HL-60/S4 treated with retinoic acid at 250 ng/mL for 4 days and 3 days (cell line): ENCODE results near the gene SHISA9.
"Not testable (repeated sequence)": the region's sequence is repeated elsewhere in the genome, so short reads cannot be mapped to it uniquely, and the experiment has no call there.

Experiments
- in situ Hi-C: fragments of 300-500 bp; cut with MboI; formaldehyde crosslinking; loops from 2 replicates; pipeline ENCODE4 v1.7.0; 2022; ENCODE audit warnings: low sequenced_read_pairs

Gene SHISA9

GRCh38 chr16:12899529-12900143, 1.8 kb upstream of the SHISA9 start:
- in situ Hi-C loops = no loop called here

GRCh38 chr16:12900156-12900555, 1.2 kb upstream of the SHISA9 start:
- in situ Hi-C loops = no loop called here

GRCh38 chr16:12900599-12901203, 697 bp upstream of the SHISA9 start:
- in situ Hi-C loops = no loop called here

- in situ Hi-C loops = no loop called here
These were observed 198 bp upstream of the SHISA9 start for GRCh38 chr16:12901204-12901596.

GRCh38 chr16:12902511-12903372, 1.3 kb downstream of the SHISA9 start:
- in situ Hi-C loops = no loop called here

GRCh38 chr16:12903407-12904328, 2.3 kb downstream of the SHISA9 start:
- in situ Hi-C loops = no loop called here

GRCh38 chr16:12904329-12904671, 2.9 kb downstream of the SHISA9 start:
- in situ Hi-C loops = no loop called here

- in situ Hi-C loops = no loop called here
These were observed 4.9 kb downstream of the SHISA9 start for GRCh38 chr16:12906271-12906670.

GRCh38 chr16:12906765-12907516, 5.5 kb downstream of the SHISA9 start:
- in situ Hi-C loops = no loop called here

- in situ Hi-C loops = no loop called here
These were observed 6.4 kb downstream of the SHISA9 start for GRCh38 chr16:12907670-12908233.

- in situ Hi-C loops = no loop called here
These were observed 15.8 kb downstream of the SHISA9 start for GRCh38 chr16:12917246-12917645.

GRCh38 chr16:12917653-12918052, 16.3 kb downstream of the SHISA9 start:
- in situ Hi-C loops = no loop called here

GRCh38 chr16:12920739-12921138, 19.3 kb downstream of the SHISA9 start:
- in situ Hi-C loops = no loop called here

GRCh38 chr16:12923640-12924039, 22.2 kb downstream of the SHISA9 start:
- in situ Hi-C loops = not testable (repeated sequence)

- in situ Hi-C loops = no loop called here
These were observed 23.8 kb downstream of the SHISA9 start for GRCh38 chr16:12925026-12925800.

GRCh38 chr16:12927591-12927990, 26.2 kb downstream of the SHISA9 start:
- in situ Hi-C loops = no loop called here

- in situ Hi-C loops = no loop called here
These were observed 29.5 kb downstream of the SHISA9 start for GRCh38 chr16:12930881-12931280.

GRCh38 chr16:12936391-12936790, 35.0 kb downstream of the SHISA9 start:
- in situ Hi-C loops = no loop called here

- in situ Hi-C loops = no loop called here
These were observed 40.5 kb downstream of the SHISA9 start for GRCh38 chr16:12941896-12942295.
